Memory B cell (primary cell): ENCODE measurements around the gene CLIC1.
A peak's percentile ranks its signal among the peaks of the same experiment; 100 is the strongest.

Source experiments
- ATAC-seq: fragments of 150-1000 bp; cut with Tn5 transposase; 2 replicates; pipeline ENCODE4 v1.10.0; 2021; ENCODE audit warnings: low read depth, mild to moderate bottlenecking, moderate library complexity
- DNase-seq, 2 donors: peaks; one replicate each; pipeline ENCODE4 v3.0.0; 2022; ENCODE audit warnings: low spot score in 2 of 2
- H3K27ac Mint-ChIP-seq: one replicate; pipeline ENCODE4 v1.8.0; 2022; ENCODE audit warnings: mild to moderate bottlenecking, moderate library complexity, mixed read lengths
- H3K27me3 Mint-ChIP-seq: one replicate; pipeline ENCODE4 v1.8.0; 2022; ENCODE audit warnings: mixed read lengths
- H3K36me3 Mint-ChIP-seq: one replicate; pipeline ENCODE4 v1.8.0; 2022; ENCODE audit warnings: mild to moderate bottlenecking, mixed read lengths
- H3K4me1 Mint-ChIP-seq: one replicate; pipeline ENCODE4 v1.8.0; 2022; ENCODE audit warnings: mixed read lengths
- H3K4me3 Mint-ChIP-seq: one replicate; pipeline ENCODE4 v1.8.0; 2022; ENCODE audit warnings: mild to moderate bottlenecking, moderate library complexity, mixed read lengths
- H3K9me3 Mint-ChIP-seq: one replicate; pipeline ENCODE4 v1.8.0; 2022; ENCODE audit warnings: mixed read lengths

Gene CLIC1

DNA sequence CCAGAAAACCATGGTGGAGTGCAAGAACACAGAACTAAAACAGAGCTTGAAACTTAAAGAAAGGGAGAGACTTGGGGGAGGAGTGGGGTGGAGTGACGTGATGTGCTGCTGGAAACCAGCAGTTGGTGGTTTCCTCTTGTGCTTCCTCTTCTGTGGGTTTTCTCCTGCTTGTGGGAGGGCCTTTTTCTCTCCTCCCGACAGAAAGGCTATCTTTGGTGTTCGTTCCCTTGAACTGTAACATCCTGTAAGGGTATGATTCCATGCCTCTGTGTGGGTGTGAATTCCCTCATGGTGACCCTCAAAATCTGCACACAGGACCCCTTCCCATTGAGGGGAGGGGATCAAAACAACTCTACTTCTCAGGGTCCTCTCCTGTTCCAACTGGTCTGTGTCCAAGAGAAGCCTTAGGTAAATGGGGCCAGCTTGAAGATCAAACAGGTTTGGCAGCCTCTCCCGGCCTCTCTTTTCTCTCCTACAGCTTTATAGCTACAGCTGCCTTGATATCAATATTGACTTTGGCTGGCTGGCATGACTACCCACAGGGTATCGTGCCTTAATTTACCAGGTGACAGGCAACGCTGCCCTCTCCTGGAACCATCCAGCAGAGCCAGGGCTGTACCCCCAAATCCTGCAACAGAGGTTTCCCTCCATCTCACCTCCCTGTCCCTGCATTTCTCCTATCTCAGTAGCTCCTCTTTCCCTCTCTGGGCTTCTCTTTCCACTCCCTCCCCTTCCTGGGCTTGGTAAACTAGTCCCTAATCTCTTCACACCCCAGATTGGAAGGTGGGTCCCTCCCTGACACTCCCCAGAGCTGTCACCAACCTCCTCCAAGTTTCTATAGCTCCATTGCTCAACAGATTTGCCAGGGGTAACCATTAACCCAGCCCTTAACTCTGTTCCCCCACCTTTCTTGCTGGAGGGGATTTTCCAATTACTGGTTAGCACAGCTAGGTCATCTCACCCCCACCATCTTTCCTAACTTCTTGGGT, 2.0 kb upstream of the CLIC1 start:
- peak overlapping the region; percentile 97 for H3K27ac Mint-ChIP-seq
- ATAC-seq (peak; percentile 54), DNase-seq (peak in 1 of 2 donors; percentile 65)
- H3K4me1 Mint-ChIP-seq, result peaks cover 54% of the 10 kb centered on the region
- H3K9me3 Mint-ChIP-seq, result no peaks in the 10 kb centered on the region
- peaks cover 12% of the 10 kb centered on the region for H3K36me3 Mint-ChIP-seq
- peak overlapping the region; percentile 100 for H3K4me3 Mint-ChIP-seq
- no peaks in the 10 kb centered on the region for H3K27me3 Mint-ChIP-seq

DNA sequence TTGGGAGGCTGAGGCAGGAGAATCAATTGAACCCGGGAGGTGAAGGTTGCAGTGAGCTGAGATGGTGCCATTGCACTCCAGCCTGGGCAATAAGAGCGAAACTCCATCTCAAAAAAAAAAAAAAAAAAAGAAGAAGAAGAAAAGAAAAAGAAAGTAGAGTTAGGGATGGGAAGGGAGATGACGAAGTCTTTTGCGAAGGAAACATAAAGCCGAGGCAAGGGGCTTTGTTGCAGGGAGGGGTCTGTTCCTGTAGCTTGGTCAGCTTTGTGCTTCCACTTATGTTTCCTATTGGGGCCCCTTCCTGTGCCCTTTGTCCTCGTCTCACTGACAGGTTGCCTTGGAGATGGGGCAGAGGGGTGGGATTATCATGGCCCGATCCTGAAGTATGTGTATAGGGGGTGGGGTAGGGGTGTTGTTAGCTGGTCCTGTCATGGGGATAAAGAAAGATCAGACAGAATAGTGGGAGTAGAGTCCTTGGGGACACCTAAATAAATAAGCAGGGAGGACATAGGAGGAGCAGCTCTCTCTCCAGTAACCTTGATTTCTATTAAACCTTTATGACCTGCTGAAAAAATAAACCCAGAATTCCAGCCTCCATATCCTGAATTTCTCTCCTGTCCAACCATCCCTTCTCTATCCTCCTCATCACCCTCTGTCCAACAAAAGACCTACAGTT, 1.1 kb upstream of the CLIC1 start:
- Mint-ChIP-seq H3K4me1 (peaks cover 57% of the 10 kb centered on the region), H3K36me3 (peaks cover 14% of the 10 kb centered on the region), H3K27ac (peak overlapping the region; percentile 97), H3K4me3 (peak overlapping the region; percentile 100), H3K9me3 (no peaks in the 10 kb centered on the region), H3K27me3 (no peaks in the 10 kb centered on the region)
- no peak for ATAC-seq
- no peak for DNase-seq

DNA sequence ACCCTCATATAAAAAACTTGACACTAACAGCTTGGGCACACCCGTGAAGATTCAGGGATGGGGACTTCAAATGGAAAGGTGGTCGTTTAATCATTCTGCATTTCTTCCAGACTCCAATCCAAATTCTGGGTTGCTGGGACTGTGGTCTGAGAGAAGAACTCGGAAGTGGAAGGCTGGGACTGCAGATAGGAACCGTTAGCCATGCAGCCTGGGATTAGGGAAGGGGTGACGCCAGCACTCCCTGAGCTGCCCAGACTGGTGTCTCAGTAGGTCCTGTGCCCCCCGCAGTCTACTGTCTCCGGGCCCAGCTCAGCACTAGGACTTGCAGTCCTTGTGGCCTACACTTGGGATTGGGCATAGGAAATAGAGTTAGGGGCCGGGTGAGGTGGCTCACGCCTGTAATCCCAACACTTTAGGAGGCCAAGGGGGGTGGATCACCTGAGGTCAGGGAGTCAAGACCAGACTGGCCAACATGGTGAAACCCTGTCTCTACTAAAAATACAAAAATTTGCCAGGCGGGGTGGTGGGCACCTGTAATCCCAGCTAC, 511 bp upstream of the CLIC1 start:
- peak overlapping the region; percentile 100 for H3K4me3 Mint-ChIP-seq
- ATAC-seq, result no peak
- no peaks in the 10 kb centered on the region for H3K9me3 Mint-ChIP-seq
- no peak for DNase-seq
- H3K36me3 Mint-ChIP-seq, result peaks cover 14% of the 10 kb centered on the region
- peak overlapping the region; percentile 97 for H3K27ac Mint-ChIP-seq
- peaks cover 57% of the 10 kb centered on the region for H3K4me1 Mint-ChIP-seq
- no peaks in the 10 kb centered on the region for H3K27me3 Mint-ChIP-seq

DNA sequence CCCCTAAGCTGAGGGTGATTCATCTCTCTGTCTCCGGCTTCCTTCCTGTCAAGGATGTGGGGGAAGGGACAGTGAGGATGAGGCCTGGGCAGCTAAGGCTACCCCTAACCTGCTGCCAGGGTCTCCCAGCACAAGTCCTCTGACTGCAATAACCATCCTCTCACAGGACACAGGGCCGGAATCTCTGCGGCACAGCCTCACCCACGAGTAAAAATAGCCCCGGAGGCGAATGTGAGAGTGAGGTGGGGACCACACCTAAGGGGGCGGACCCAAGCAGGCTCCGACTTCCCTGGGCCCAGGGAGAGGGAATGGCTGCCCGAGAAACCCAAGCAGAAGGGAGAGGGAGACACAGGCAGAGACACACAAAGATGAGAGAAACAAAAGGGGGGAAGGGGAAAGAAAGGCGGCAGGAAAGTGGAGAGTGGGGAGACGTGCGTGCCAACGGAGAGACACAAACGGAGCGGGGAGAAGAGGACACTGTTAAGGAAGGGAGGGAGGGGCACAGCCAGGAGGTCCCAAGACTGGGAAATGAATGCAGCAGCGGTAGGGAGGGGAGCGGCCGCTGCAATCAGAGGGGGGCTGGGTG, 1.4 kb downstream of the CLIC1 start:
- peak overlapping the region; percentile 97 for H3K27ac Mint-ChIP-seq
- peaks cover 49% of the 10 kb centered on the region for H3K4me1 Mint-ChIP-seq
- DNase-seq (no peak), ATAC-seq (no peak)
- H3K4me3 Mint-ChIP-seq, result peak overlapping the region; percentile 100
- peaks cover 22% of the 10 kb centered on the region for H3K36me3 Mint-ChIP-seq
- H3K27me3 Mint-ChIP-seq, result no peaks in the 10 kb centered on the region
- H3K9me3 Mint-ChIP-seq, result no peaks in the 10 kb centered on the region

DNA sequence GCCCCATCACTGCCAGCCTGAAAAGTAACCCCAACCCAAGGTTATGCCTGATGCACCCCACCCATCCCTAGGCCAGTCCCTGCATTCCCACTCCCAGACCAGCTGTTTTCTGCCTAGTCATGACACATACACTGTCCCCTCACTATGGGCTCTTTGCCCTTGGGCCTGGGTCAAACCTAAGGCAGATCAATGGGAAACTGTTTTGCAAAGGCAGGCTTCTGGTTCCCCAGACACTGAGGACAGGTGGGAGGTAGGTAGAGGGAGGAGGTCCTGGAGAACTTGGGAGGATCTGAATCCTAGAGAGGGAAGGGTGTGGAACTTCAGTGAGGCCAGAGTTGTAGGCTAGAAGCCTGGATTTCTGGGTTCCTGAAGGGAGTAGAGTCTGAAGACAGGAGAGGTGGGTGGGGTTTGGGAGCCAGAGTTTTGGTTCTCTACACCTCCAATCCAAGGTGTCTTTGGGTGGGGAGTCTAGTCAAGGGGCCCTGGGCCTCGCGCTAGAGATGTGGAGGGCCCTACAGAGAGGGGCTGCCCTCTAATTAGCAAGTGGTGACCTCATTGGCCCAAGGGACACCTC, 2.0 kb downstream of the CLIC1 start:
- H3K27ac Mint-ChIP-seq, result peak overlapping the region; percentile 97
- no peaks in the 10 kb centered on the region for H3K27me3 Mint-ChIP-seq
- H3K4me1 Mint-ChIP-seq, result peaks cover 48% of the 10 kb centered on the region
- no peak for DNase-seq
- no peak for ATAC-seq
- peak overlapping the region; percentile 100 for H3K4me3 Mint-ChIP-seq
- H3K9me3 Mint-ChIP-seq, result no peaks in the 10 kb centered on the region
- H3K36me3 Mint-ChIP-seq, result peaks cover 22% of the 10 kb centered on the region

DNA sequence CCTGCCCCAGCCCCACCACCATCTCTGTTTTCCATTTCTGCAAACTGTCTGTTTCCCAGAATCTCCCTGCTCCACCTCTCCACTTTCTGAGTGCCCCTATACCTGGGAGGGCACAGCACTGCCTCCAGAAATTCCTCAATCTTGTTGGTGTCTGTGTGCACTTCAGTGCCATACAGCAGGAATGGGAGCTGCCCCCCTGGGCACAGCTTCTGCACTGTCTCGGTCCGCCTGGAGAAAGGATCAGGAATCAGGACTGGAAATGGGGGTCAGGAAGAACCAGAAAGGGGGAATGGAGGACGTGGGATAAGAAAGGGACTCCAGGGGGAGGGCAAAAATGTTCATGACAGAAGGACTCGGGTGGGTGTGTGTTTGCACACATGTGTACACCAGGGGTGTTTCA, 2.6 kb downstream of the CLIC1 start:
- ATAC-seq, result no peak
- H3K36me3 Mint-ChIP-seq, result peaks cover 22% of the 10 kb centered on the region
- peaks cover 46% of the 10 kb centered on the region for H3K4me1 Mint-ChIP-seq

DNA sequence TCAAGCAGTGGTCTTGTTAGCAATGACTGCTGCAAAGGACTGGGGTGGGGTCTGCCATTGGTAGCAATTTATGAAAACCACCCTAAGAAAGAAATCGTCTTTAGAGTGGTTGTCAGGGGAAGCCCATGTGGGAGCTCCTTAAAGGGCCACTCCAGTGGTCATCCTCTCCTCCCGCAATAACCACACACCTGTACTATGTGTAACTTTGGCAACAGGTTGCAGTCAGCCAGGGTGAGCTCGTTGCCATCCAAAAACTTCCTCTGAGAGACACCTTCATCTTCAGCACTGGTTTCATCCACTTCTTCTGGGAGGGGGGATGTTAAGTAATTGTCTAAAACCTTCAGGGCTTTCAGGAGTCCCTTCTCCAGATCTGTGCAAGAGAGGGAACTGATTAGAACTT, 4.3 kb downstream of the CLIC1 start:
- Mint-ChIP-seq H3K9me3 (no peaks in the 10 kb centered on the region), H3K4me1 (peaks cover 42% of the 10 kb centered on the region), H3K36me3 (peaks cover 28% of the 10 kb centered on the region), H3K27ac (no peak overlapping the region), H3K27me3 (no peaks in the 10 kb centered on the region), H3K4me3 (no peak overlapping the region)
- DNase-seq, result no peak
- no peak for ATAC-seq

More for the DNA sequence above, 2.6 kb downstream of the CLIC1 start:
- H3K4me3 Mint-ChIP-seq, result peak overlapping the region; percentile 100
- H3K27ac Mint-ChIP-seq, result no peak overlapping the region
- DNase-seq, result no peak
- H3K27me3 Mint-ChIP-seq, result no peaks in the 10 kb centered on the region
- H3K9me3 Mint-ChIP-seq, result no peaks in the 10 kb centered on the region

DNA sequence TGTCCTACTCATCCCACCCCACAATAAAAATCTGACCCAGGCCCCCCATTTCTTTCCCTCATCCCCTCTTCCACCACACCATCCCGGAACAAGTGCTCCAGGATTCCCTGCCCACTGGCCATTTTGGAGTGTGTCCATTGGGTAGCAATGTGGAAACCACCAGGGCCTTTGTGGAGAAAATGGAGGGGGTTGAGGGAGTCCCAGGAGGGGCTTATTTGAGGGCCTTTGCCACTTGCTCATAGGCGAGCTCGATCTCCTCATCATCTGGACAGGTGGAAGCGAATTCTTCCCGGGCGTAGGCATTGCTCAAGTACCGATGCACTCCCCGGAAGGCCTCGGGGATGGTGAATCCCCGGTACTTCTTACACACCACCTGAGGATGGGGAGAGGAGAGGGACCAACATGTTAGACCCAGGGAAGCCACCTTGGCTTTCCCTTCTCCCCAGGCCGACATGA, 5.7 kb downstream of the CLIC1 start:
- DNase-seq (no peak), ATAC-seq (no peak)
- peaks cover 50% of the 10 kb centered on the region for H3K4me1 Mint-ChIP-seq
- H3K27me3 Mint-ChIP-seq, result no peaks in the 10 kb centered on the region
- no peaks in the 10 kb centered on the region for H3K9me3 Mint-ChIP-seq
- H3K27ac Mint-ChIP-seq, result peak overlapping the region; percentile 90
- peak overlapping the region; percentile 100 for H3K4me3 Mint-ChIP-seq
- peaks cover 39% of the 10 kb centered on the region for H3K36me3 Mint-ChIP-seq

DNA sequence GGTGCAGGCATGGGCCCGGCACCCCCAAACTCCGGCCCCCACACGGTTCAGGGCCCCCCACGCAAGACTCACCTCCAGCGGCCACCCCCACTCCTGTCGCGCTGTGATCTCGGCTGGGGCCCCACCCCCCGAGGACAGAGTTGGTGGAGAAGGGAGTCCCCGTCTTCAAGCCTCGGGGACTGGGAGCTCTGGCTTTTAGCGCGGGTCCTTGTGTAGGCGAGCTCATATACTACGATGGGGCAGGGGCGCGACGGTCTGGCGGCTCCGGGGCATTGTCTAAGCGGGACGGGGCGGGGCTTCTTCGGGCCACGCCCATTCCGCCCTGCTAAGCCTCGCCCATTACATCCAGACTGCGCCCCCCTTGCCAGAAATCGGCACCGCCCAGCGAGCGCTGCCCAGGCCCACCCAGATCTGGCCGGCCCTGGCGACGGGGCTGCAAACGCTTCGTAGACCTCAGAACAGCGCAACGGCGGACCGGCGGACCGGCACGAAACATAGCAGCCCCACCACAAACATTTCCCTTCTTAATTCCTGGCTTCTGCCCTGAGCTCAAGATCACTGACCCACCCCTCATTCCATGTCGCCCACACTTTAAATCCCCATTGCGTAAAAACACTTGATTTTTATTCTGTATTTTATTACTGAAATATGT, 6.2 kb downstream of the CLIC1 start:
- Mint-ChIP-seq H3K36me3 (peaks cover 38% of the 10 kb centered on the region), H3K27ac (peak overlapping the region; percentile 90), H3K4me1 (peaks cover 48% of the 10 kb centered on the region), H3K9me3 (no peaks in the 10 kb centered on the region), H3K4me3 (peak overlapping the region; percentile 100), H3K27me3 (no peaks in the 10 kb centered on the region)
- peak; percentile 77 to 80 for DNase-seq
- ATAC-seq, result peak; percentile 50

DNA sequence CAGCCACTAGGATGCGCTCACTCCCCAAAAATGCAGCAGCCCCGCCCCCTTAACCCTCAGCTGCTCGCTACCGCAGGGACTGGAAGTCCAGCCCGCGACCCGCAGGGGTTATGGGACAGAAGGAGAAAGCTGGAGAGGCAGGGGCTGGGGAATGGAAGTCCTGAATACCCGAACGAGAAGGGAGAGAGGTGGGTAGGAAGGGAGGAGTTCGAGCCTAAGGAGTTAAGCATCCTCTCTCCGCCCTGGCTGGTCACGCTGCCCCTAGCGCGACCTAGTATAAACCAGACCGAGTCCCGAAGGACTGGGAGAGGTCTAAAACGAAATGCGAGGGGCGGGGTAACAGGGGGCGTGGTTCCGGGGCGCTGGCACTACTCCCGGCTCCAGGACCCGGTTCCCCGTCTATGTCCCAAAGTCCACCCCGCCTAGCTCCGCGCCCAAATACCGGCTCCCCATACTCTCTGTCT, 6.8 kb downstream of the CLIC1 start:
- Mint-ChIP-seq H3K4me3 (peak overlapping the region; percentile 100), H3K36me3 (peaks cover 36% of the 10 kb centered on the region), H3K27me3 (no peaks in the 10 kb centered on the region), H3K9me3 (no peaks in the 10 kb centered on the region), H3K27ac (peak overlapping the region; percentile 90), H3K4me1 (peaks cover 48% of the 10 kb centered on the region)
- ATAC-seq, result peak; percentile 67
- peak; percentile 84 to 86 for DNase-seq

DNA sequence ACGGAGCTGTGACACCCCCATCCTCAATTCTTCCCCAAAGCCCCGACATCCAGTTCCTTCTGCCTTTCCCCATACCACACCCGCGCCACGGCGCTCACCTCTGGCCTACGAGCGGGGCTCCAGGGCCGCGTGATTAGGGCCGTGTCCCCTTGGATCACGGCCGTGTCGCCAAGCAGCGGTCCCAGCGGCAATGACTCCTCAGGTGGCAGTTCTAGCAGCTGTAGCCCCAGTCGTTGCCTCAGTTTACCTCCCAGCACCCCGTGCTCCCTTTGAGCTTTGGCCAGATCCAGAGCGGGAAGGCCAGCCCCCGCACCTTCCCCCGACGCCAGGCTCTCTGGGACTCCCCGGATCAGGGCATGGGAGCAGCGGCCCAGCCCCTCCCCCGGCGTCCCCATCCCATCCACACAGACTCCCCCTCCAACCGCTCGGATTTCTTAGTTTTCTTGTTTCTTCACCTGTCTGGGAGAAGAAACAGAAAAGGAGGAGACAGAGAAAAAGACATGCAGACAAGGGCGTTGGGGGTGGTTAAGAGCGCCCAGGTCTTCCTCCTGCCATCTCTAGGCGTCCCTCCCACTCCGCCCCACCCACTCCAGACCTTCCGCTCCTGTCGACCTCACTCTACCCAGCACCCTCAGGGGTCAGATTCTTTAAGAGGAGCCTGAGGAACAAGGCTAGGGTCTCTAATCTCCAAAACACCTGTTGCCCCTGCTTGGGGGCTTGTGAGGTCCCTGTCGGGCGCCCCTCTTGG, 7.4 kb downstream of the CLIC1 start, which contains the start of gene DDAH2:
Gene DDAH2, minus strand, starts transcription at position 533 of the 748 bp plus-strand sequence. Its CDS starts 138 bp downstream, at position 395.
- H3K9me3 Mint-ChIP-seq, result no peaks in the 10 kb centered on the region
- no peaks in the 10 kb centered on the region for H3K27me3 Mint-ChIP-seq
- peaks cover 36% of the 10 kb centered on the region for H3K36me3 Mint-ChIP-seq

More for the DNA sequence above, 7.4 kb downstream of the CLIC1 start, which contains the start of gene DDAH2:
- DNase-seq (no peak), ATAC-seq (peak; percentile 6)
- Mint-ChIP-seq H3K4me3 (peak within 1 kb of the TSS; percentile 100), H3K4me1 (peaks cover 45% of the 10 kb centered on the region), H3K27ac (peak within 1 kb of the TSS; percentile 90)
